Activated T-cell treated with anti-CD3 and anti-CD28 coated beads for 48 hours (primary cell): ENCODE data around the gene PRMT1.

Experiments
- DNase-seq: peaks from one replicate; pipeline ENCODE4 v3.0.0-alpha.2; 2020; ENCODE audit warnings: low read depth

Gene PRMT1

DNA sequence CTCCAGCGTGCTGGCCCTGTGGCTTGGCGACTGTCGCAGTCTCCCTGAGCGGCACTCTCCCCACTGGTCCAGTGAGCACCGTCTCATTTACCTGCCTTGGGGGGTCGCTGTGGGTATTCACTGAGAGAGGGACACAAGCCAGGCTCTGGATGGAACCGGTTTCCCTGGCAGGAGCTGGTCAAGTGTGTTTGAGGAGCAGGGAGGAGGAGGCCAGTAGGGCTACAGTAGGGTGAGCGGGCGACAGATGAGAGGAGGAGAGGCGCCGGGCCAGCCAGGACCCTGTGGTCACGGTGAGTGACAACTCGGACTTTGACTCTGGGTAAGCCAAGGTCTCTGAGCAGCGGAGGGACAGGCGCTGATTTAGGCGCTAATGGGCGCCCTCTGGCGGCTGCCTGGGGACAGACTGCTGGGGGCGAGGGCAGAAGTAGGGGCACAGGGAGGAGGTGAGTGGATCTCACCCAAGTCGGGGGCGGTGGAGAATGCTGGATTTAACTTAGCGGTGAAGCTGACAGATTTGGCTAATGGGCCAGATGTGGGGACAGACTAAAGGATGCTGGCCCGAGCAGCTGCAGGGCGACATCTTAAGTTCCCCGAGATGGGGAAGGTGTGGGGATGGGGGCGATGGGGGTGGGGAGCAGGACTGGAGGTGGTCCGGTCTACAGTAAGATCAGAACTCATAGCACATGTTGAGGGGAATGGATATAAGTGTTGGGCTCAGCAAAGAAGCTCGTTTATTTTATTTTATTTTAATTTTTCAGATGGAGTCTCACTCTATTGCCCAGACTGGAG lies 4.7 kb upstream of the PRMT1 start:
- peak; percentile 70 for DNase-seq

DNA sequence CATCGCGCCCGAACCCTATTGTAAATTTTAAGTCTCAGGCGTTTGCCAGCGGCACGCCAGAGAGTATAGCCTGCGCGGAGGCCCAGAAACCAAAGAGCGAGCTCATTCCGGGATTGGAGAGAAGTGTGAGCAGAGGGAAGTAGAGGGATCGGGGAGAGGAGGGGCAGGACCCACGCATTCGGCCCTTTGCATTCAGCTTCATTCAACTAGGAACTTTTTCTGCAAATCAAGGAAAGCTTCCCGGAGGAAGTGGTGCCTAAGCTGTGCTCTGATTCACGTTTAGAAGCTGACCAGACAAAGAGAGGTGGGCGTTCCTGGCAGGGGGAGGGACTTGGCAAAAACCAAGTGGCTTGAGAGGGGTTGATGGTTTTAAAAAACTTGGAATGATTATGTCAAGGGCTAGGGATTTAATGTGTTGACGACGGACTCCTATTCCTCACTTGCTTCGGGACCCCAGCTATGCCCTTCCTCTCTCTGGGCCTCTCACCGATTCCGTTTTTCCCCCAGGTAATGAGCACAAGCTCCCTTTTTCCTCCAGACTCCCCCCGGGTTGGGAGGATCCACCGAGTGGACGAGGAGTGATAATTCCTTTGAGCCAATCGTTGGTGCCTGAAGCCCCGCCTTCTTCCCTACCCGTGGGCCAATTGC lies 811 bp upstream of the PRMT1 start:
- DNase-seq = no peak

DNA sequence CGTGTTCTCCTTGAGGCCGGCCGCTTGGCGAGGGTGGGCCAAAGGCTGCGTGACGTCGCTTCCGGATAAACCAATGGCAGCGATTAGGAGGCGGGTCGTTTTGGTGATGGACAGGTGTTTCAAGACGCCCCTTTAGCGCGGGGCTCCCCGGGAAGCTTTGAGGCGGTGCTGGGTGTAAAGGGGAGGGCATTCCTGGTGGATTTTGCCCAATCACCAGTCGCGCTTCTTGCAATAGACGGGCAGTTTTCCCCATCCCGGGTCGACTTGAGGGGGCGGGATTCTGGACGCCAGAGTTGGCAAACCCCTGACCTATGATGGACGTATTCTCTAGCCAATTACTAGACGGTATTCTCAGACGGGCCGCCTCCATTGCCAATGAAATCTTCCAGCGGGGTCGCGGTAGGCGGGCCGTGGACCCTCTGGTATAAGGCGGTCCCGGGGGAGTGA lies 264 bp upstream of the PRMT1 start:
- DNase-seq = peak; percentile 97

DNA sequence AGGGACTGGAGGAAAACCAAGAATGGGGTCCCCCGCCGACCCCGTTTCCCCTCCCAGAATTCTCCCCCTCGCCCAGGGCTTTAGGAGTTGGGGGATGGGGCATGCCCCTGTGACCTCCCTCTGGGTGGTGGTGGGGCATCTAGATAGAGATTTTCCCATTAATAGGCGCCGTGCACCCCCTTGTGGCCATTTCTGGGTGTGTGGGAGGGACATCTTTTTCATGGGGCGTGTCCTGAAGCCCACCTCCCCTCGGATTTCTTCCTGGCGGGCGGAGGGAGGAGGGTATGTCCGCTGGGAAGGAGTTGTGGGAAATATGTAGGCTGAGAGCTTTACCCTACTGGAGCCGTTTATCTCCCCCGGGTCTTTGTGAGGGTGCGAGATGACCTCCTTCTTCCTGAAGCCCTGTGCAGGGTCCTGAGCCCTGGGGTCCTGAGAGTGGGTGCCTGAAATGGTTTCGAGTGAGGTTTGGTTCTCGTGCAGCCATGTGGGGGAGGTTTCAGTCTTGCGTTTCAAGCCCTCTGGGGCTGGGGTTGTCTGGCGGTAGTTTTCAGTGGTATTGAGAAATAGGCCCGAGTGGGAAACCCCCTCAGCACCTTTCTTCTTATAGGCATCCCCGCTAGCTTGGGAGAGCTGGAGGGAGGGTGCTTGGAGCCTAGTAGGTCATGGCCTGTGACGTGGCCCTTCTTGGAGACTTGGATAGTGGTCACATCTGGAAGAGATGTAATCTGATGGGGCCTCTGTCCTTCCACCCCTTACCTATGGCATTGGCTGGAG lies 1.0 kb downstream of the PRMT1 start:
- DNase-seq = peak; percentile 75

DNA sequence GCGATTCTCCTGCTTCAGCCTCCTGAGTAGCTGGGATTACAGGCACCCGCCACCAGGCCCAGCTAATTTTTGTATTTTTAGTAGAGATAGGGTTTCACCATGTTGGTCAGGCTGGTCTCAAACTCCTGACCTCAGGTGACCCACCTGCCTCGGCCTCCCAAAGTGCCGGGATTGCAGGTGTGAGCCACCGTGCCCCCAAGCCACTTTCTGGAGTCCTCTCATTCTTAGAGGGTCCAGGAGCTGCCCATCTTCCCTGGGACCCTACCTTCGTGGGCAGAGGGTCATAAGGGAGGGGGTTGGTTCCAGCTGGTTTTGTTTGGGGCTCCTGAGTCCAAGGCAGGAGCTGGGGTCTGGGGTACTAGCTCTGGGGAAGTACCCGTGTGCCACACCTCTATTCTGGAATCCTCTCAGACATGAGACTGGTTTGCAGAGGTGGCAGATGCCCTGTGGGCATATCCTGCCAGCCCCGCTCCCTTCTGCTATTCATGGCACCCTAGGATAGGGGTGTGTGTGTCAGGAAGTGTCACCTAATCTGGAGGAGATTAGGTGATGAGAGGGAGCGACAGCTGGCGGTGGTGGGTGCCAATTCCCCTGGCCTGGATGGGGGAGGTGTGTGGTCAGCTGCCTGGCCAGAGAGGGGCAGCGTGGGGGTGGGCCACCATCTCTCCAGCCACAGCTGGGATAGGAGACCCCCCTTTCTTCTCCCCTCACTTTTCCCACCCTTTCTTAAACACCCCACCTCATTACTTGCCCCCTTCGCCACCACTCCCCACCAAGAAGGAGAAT lies 2.1 kb downstream of the PRMT1 start:
- DNase-seq = no peak

DNA sequence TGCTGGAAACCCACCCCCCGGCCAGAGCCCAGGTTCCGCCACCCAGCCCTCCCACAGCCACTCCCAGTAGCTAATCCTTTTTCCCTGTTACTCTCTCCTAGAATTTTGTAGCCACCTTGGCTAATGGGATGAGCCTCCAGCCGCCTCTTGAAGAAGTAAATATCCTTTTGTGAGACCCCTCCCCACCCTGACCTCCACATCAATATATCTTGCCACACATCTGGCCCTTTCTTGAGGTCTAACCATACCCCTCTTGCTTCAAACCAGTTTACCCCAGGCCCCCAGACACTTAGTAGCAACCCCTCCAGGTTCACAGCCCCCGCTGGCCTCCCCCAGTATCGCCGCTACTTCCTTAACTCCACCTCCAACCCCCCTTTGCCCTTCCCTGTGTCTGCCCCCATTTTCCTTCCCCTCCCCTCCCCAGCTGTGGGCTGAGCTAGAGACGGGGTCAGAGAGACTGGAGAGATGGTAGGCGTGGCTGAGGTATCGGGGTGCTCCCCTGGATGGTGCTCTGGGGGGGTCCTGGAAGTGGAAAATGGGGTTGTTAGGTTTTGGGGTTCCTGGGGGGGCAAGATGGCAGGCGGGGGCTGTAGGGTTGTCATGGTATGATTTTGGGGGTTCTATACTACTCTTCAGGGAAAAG lies 2.8 kb downstream of the PRMT1 start:
- no peak for DNase-seq

DNA sequence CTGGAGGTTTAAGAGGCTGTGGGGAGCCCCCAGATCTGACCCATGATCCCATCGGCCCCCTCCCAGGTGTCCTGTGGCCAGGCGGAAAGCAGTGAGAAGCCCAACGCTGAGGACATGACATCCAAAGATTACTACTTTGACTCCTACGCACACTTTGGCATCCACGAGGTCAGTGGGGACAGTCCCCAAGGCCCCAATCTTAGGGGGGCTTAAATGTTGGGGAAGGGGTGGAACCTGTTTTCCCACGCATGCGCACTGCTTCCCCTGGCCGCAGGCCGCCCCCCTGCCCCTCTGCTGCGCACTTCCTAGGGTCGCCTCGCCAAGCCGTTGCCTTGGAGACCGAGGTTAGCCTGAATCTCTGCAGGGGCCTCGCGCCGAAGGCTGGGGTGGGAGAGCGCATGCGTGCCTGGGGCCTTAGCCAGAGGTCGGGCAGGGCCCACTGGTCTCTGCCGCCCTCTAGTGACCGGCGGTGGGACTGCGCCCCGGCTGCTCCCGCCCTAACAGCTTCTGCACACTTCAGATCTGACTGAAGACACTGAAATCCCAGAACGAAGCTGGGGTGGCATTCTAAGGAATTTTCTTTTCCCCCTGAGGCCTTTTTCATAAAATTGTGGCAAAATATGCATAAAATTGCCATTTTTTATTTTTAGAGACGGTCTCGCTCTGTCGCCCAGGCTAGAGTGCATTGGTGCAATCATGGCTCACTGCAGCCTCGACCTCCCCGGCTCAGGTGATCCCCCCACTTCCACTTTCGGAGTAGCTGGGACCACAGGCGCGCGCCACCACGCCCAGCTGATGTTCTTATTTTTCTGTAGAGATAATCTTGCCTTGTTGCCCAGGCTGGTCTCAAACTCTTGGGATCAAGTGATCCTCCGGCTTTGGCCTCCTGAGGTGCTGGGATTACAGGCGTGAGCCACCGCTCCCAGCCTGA lies 3.6 kb downstream of the PRMT1 start:
- peak; percentile 96 for DNase-seq

DNA sequence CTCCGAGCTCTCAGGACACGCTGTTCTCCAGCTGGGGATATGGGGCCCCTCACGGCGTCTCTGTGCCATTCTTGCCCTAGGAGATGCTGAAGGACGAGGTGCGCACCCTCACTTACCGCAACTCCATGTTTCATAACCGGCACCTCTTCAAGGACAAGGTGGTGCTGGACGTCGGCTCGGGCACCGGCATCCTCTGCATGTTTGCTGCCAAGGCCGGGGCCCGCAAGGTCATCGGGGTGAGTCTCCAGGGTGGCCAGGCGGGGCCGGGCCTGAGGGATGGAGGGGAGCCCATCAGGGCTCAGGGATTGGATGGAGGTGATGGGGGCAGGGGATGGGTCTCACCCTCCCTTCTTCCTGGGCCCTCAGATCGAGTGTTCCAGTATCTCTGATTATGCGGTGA lies 4.8 kb downstream of the PRMT1 start:
- DNase-seq = no peak

DNA sequence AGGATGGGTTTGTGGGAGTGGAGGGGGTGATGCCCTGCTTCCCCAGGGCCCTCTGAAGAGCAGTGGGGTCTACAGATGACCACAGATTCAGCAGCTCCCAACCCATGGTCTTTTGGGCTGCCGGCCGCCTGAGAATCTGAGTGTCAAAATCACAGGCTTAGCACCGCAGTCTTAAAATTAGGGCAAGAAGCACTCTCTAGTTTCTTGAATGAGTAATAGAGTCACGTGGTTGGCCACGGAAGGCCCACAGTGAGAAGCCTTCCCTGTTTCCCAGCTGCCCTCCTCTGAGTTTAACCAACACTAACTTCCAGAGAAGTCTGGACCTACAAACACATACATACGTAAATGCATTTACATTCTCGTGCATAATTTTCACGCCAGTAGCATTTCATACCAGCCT lies 5.2 kb downstream of the PRMT1 start:
- no peak for DNase-seq

DNA sequence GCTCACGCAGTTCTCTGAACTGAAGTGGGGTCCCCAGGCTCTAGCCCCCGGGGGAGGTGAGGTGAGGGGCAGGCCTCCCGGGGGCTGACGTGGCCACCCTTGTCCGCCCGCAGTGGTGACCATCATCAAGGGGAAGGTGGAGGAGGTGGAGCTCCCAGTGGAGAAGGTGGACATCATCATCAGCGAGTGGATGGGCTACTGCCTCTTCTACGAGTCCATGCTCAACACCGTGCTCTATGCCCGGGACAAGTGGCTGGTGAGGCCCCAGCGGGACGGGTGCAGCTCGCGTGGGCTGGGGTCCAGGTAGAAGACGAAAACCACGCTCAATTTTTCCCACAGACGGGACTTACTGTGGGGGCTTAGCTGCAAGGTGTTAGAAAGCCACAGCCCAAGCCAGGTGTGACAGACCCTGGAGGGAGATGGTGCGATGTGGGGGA lies 6.8 kb downstream of the PRMT1 start:
- no peak for DNase-seq

DNA sequence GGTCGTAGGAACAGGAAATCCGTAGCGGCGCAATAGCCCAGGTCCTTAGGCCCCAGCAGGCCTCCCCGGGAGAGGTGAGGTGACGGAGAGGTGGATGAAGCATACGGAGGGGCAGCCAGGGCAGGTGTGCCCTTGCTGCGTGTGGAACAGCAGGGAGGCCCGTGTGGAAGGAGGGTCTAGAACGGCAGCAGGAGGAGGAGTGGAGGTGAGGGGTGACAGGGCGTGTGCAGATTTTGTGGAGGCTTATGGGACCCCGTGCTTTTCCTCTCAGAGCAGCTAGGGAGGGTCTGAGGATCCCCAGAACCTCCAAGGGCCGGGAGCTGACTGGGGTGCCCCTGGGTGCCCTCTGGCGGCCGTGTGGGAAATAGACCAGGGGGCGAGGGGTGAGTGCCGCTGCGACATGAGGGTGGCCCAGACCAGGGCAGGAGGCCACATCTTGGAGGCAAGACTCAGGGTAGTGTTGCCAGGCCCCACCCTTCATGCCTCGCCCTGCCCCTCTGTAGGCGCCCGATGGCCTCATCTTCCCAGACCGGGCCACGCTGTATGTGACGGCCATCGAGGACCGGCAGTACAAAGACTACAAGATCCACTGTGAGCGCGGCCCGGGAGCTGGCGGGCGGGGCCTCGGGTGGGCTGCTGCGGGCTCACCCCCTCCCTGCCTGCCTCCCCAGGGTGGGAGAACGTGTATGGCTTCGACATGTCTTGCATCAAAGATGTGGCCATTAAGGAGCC lies 7.3 kb downstream of the PRMT1 start:
- DNase-seq = no peak

DNA sequence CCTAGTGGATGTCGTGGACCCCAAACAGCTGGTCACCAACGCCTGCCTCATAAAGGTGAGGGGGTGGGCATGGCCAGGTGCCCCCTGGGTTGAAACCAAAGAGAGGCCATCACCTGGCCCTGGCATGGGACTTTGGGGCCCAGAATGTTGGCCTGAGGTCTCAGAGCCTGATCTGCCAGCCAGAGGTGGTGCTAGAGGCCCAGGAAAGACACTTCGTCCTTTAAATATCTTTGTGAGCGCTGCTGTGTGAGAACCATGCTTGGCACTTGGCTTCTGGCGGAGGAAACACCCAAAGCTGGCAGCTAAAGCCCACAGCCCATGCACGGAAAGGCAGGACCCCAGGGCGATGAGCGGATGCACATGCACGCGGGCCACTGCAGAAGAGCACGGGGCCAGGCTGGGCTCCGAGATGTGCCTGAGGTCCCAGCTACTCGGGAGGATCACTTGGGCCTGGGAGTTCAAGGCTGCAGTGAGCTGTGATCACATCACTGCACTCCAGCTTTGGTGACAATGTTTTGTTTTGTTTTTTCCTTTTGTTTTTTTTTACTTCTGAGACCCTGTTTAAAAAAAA lies 8.0 kb downstream of the PRMT1 start:
- DNase-seq = no peak

DNA sequence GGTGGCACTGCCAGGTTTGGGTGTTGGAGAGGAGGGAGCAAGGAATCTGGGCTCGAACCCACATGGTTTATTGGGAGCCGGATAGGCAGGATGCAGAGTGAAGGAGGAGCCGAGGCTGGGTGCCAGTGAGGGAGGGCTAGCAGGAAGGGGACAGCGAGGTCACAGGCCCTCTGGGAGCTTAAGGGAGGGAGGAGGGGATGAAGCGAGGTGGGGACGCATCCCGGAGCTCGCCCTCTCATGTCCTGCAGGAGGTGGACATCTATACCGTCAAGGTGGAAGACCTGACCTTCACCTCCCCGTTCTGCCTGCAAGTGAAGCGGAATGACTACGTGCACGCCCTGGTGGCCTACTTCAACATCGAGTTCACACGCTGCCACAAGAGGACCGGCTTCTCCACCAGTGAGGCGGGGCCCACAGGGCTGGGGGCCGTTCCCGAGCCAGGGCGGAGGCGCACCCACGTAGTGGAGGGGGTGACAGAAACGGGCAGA lies 8.8 kb downstream of the PRMT1 start:
- DNase-seq = no peak

DNA sequence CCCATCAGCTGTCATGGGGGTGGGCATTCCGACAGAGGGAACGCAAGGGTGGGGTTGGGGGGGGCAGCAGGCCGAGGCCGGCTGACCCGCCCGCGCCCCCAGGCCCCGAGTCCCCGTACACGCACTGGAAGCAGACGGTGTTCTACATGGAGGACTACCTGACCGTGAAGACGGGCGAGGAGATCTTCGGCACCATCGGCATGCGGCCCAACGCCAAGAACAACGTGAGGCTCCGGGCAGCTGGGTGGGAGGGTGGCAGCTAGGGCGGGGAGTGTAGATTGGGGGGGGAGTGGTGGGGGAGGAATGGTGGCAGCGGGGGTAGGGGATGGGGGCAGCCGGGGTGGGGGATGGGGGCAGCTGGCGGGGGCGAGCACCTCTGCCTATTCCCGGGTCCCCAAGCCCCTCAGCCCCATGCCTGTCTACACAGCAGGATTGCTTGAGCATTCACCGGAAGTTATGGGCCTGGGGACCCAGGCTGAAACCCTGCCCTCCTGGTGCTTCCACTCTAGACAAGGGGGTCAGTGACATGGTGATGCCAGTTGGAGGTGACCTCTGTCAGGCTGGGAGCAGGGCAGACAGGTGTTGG lies 9.5 kb downstream of the PRMT1 start:
- no peak for DNase-seq

DNA sequence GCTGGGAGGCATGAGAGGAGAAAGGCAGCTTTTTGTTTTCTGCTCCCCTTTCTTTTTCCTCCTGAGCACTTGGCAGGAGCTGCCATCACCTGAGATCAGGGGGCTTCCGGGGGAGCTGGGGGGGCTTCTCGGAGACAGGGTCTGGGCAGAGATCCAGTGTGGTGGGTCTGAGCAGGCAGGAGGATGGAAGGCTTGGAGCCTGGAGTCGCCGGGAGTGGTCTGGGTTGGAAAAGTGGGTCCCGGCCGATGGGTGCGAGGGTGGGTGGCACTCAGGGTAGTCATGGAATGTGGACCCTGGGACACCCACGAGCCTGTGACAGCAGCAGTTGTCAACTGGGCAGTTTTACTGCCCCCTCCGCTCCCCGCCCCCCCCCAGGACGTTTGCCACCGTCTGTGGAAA lies 10.1 kb downstream of the PRMT1 start:
- DNase-seq = no peak

DNA sequence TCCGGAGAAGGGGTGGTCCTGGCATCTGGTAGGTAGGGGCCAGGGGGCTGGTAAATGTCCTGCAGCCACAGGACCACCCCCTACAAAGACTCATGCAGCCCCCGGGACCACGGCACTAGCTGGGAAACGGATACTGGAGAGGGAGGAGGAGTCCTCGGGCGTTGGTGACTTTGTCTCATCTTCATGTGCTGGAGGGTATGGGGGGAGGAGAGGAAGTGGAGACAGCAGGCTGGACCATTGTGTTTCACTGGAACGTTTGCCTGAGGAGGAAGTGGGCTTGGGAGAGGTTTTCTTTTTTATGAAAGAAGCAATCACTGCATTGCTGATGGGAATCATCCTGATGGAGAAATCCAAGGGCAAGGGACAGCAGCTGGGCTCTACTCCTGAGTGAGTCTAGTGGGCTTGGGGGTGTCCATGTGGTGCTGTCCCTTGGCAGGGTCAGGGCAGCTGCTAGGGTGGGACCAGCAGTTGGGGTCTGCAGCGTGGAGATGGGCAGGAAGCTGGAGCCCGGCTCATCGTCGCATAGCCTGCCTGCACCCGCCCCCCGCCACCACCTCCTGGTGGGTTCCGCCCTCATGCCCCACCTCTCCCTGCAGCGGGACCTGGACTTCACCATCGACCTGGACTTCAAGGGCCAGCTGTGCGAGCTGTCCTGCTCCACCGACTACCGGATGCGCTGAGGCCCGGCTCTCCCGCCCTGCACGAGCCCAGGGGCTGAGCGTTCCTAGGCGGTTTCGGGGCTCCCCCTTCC lies 10.7 kb downstream of the PRMT1 start:
- DNase-seq = no peak

DNA sequence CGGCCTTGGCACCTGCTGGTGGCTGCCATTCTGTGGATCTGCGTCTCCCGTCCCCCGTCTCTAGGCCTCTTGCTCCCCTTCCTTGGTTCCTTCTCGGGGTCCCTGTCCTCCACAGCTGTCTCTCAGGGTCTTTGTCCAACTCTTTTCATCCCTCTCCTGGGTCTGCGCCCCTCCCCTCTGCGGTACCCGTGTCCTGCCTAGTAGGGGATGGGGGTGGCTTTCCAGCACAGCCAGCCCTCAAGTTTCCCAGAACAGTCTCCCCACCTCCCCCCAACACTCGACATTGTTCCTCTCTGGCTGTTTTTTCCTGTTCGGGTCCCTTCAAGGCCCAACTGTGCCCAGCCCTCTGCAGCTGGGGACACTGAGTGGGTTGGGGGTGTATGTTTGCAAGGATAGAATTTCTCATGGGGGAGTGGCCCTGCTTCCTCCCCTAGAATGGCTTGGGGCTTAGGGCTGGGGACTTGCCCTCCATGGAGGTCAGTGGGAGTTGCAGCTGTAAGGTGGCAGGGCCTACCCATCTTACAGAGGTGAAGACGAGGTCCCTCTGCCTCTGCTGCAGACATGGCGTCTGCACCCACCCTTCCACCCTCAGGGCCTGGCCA lies 11.6 kb downstream of the PRMT1 start:
- DNase-seq = no peak
